Activated T-helper 2 cell treated with anti-CD3 and anti-CD28 coated beads, Interferon-gamma antibody, Interleukin-2, Interleukin-4, amounts not matched to agents 10 μg/mL and 5 μg/mL and 100 μg/mL, durations not matched to agents 14 hours and 24 hours and 36 hours (primary cell): Measurements from ENCODE around the gene AHDC1. TPM values are rescaled to one million over a fixed set of nuclear protein-coding genes. Genes with fewer than 3 reads are reported as not detected.

ENCODE experiments used
- DNase-seq: peaks from one replicate; pipeline ENCODE4 v3.0.0; 2021; ENCODE audit warnings: low spot score
- H3K27ac Mint-ChIP-seq: one replicate; pipeline ENCODE4 v1.8.0; 2021; ENCODE audit warnings: mixed read lengths
- H3K27me3 Mint-ChIP-seq: one replicate; pipeline ENCODE4 v1.8.0; 2021; ENCODE audit warnings: low read depth, mixed read lengths
- H3K36me3 Mint-ChIP-seq: one replicate; pipeline ENCODE4 v1.8.0; 2021; ENCODE audit warnings: low read depth, mixed read lengths
- H3K4me1 Mint-ChIP-seq: one replicate; pipeline ENCODE4 v1.8.0; 2021; ENCODE audit warnings: low read depth, mixed read lengths
- H3K4me3 Mint-ChIP-seq: one replicate; pipeline ENCODE4 v1.8.0; 2021; ENCODE audit warnings: low read depth, mild to moderate bottlenecking, moderate library complexity, mixed read lengths
- H3K9me3 Mint-ChIP-seq: one replicate; pipeline ENCODE4 v1.8.0; 2021; ENCODE audit warnings: mixed read lengths
- intact Hi-C: fragments of 100-400 bp; cut with micrococcal nuclease; formaldehyde crosslinking; loops from one replicate; pipeline ENCODE4 v1.15.1; 2023
- total RNA-seq: library from RNA; stranded (reverse); gene quantifications from 2 replicates; pipeline ENCODE4 v1.2.3, GENCODE V29; 2022

Gene AHDC1
- total RNA-seq, 1 donor from 2014 or later = 29.3 TPM

DNA sequence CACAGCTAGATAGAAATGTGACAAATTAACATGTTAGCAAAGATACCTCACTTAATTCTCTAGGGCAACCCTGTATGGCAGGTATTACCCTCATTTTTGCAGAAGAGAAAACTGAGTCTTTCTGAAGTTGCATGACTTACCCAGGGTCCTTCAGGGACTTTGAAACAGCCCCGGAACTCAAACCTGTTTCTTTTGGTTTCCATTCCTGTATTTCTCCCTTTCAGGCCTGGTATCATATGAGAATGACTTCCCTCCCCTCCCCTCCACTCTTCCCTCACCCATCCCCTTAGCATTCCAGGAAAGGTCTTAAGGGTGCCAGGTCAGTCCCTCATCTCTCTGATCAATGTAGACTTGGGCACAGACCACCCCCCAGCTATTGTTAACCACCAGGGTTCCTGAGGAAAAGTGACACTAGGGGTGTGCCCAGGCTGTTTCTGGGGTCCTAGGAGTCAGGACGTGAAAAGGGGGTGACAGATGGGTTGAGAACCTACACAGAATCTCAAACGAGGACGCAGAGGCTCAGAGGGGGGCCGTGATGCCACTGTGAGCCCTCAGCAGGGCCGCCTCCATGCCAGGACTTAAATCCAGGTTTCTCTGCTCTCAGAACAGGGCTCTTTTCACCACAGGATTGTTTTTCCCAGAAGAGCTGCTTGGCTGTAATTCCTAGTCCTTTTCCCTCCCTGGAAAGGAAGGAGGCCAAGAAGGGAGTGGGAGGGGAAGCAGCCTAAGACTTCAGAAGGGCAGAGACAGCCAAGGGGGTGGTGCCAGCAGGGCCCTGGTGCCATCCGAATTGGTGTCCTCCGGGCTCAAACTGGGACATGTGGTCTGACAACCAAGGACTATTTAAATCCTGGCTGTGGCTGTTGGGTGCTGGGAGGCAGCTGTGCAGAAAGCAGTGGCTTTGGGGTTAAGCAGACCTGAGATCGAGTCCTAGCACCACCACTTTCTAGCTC is 111.9 kb downstream of the AHDC1 start:
- Mint-ChIP-seq H3K27me3 (no peaks in the 10 kb centered on the region), H3K27ac (peak overlapping the region; percentile 4), H3K4me3 (no peak overlapping the region), H3K4me1 (peaks cover 24% of the 10 kb centered on the region), H3K36me3 (peaks cover 12% of the 10 kb centered on the region), H3K9me3 (no peaks in the 10 kb centered on the region)
- intact Hi-C loops = loop anchor here (2.0 kb wide), 1 partner anchor 281 kb away; the partner anchor contains the start of gene STX12
- DNase-seq = no peak

DNA sequence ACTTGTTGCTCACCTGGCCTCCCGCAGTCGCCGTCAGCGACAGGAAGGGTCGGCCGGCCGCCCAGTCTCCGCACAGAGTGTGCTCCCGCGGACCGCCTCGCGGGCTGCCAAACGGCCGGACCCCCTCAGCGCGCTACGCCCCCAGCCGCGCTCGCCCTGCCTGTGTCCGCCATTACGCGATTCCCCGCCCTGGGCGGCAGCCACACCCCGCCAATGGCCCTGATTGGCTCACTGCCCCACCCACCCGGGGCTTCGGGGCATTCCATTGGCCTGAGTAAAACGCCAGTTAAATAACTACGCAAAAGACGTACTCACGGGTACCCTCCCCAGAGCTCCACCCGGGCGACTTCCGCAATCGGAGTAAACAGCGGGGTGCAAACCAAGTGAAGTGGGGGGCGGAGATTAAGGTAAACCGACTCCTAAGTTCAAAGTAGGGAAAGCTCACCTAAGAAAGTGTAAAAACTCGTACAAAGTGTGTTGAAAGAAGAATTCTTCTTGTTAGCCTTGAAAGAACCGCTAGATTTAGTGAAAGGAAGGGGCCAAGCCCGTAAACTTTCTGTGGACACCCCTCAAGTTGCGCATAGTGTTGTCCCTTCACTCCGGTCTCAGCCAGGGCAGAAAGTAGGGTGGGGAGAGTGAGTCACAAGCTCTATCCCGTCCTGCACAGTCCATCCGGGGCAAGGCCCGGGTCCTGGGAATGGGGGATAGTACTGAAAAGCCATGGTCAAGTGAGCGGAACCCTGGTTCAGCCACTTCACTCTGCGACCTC is 113.8 kb downstream of the AHDC1 start, which contains the start of gene WASF2:
Gene WASF2 (minus strand): TSS at position 195 of the 769 bp plus-strand sequence. CDS start 61,277 bp downstream, outside the sequence.
- peak within 1 kb of the TSS; percentile 99 for H3K27ac Mint-ChIP-seq
- intact Hi-C loops = loop anchor here (1.0 to 2.0 kb wide), 3 partner anchors 32 to 283 kb away; partner anchors contain the start of gene STX12
- H3K9me3 Mint-ChIP-seq = no peaks in the 10 kb centered on the region
- no peaks in the 10 kb centered on the region for H3K27me3 Mint-ChIP-seq
- DNase-seq = peak; percentile 96
- H3K36me3 Mint-ChIP-seq = peaks cover 12% of the 10 kb centered on the region
- peaks cover 24% of the 10 kb centered on the region for H3K4me1 Mint-ChIP-seq
- H3K4me3 Mint-ChIP-seq = peak within 1 kb of the TSS; percentile 97

DNA sequence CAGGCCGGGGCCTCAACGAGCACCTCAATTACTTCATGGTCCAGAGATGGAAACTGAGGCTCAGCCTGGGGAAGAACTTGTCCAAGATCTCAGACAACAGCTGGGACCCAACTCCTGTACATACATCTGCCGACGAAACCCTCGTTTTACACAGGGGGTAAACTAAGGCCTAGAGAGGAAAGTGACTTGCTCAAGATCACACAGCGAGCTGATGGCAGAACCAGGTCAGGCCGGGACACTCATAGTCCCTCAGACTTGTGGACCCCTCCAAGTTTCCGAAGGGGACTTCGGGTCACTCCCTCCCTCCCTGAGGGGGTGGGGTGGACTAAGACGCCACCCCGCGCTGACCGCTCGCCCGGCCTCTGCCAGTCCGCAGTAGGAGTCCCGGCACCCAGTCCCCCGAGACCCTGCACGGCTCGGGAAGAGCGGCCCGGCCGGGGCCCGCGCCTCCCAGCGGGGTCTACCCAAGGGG is 114.4 kb downstream of the AHDC1 start:
- peaks cover 12% of the 10 kb centered on the region for H3K36me3 Mint-ChIP-seq
- no peaks in the 10 kb centered on the region for H3K27me3 Mint-ChIP-seq
- no peaks in the 10 kb centered on the region for H3K9me3 Mint-ChIP-seq
- H3K4me1 Mint-ChIP-seq = peaks cover 24% of the 10 kb centered on the region
- H3K27ac Mint-ChIP-seq = peak overlapping the region; percentile 79
- peak overlapping the region; percentile 97 for H3K4me3 Mint-ChIP-seq
- peak; percentile 39 for DNase-seq
- intact Hi-C loops = loop anchor here (2.0 kb wide), 1 partner anchor 45 kb away; no protein-coding TSS in a partner anchor

DNA sequence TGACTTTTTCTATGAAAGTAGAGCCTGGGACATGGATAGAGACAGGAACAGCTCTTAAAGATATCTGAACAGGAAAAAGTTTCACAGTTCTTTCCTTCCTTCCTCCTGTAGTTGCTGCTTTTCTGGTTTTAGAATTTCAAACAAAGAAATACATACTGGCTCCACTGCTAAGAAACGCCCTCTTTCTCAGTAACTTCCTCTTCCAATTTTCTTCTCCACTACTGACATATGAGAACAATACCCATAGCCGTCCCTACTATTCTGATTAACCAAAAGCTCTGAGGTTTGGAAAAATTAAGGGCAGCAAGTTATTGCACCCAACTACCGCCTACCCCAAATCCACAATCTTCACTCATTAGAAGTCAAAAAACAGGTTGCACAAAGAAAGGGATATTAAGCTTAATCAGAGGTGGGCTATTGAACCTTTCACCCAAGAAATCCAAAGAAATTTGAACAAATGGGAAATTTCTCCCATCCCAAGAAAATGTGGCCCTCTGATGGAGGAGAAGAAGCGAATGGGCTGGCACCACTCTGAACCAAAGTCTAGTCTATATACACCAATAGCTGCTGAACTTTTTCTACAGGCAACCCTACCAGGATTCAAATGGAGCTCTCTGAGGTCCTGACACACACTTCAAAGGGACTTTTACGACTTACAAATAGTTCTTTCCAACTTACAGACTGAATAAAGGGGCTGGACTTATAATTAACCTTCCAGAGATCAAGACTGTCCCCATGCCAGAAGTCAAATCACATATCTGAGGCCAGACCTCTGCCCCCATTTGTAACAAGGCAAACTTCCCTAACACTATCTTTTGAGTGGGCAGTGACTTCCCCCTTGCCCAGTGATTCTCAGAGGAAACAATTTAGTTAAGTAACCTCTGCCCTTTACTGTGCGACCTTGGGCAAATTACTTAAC is 115.7 kb downstream of the AHDC1 start:
- peaks cover 17% of the 10 kb centered on the region for H3K36me3 Mint-ChIP-seq
- no peaks in the 10 kb centered on the region for H3K9me3 Mint-ChIP-seq
- peaks cover 24% of the 10 kb centered on the region for H3K4me1 Mint-ChIP-seq
- H3K4me3 Mint-ChIP-seq = peak overlapping the region; percentile 97
- no peaks in the 10 kb centered on the region for H3K27me3 Mint-ChIP-seq
- peak overlapping the region; percentile 46 for H3K27ac Mint-ChIP-seq
- no peak for DNase-seq
- intact Hi-C loops = loop anchor here (2.0 kb wide), 1 partner anchor 43 kb away; no protein-coding TSS in a partner anchor

DNA sequence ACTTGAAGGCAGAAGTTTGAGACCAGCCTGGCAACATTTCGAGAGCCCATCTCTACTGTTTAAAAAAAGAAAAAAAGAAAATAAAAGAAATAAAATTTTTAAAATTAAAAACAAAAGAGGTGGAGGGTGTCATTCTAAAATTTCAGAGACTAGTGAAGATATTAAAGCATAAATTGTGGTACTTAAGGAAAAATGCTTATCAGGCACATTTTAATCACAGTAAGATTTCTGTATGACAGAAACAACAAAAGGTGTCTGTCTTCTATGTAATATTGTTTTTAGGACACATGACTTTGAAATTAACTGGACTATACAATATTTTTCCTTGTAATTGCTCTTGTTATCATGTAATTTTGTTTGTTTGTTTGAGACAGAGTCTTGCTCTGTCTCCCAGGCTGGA is 118.6 kb downstream of the AHDC1 start:
- Mint-ChIP-seq H3K27ac (no peak overlapping the region), H3K4me3 (no peak overlapping the region), H3K4me1 (peaks cover 30% of the 10 kb centered on the region), H3K9me3 (no peaks in the 10 kb centered on the region), H3K36me3 (peaks cover 24% of the 10 kb centered on the region), H3K27me3 (no peaks in the 10 kb centered on the region)
- no peak for DNase-seq
- intact Hi-C loops = no loop called here

Other genes with a start within 250 kb of the AHDC1 start
- gene MAP3K6, start 237.2 kb downstream of the AHDC1 start, total RNA-seq = 15.8 and 22.0 TPM in 2 replicates
- gene FCN3, start 229.3 kb downstream of the AHDC1 start, total RNA-seq = not detected in 2 replicates
- not detected in 2 replicates for gene CD164L2, start 220.8 kb downstream of the AHDC1 start, total RNA-seq
- gene GPR3, start 211.5 kb downstream of the AHDC1 start, total RNA-seq = 3.7 and 3.9 TPM in 2 replicates
- gene WASF2, start 114.0 kb downstream of the AHDC1 start, total RNA-seq = 125 and 128 TPM in 2 replicates
- gene FGR, start 31.0 kb upstream of the AHDC1 start, total RNA-seq = 0.07 and 0.25 TPM in 2 replicates
- 35.0 and 35.2 TPM in 2 replicates for gene IFI6, start 68.0 kb upstream of the AHDC1 start, total RNA-seq
- gene FAM76A, start 121.8 kb upstream of the AHDC1 start, total RNA-seq = 13.6 and 14.0 TPM in 2 replicates
- 23.3 and 25.9 TPM in 2 replicates for gene STX12, start 169.1 kb upstream of the AHDC1 start, total RNA-seq
- gene PPP1R8, start 226.6 kb upstream of the AHDC1 start, total RNA-seq = 67.3 and 71.8 TPM in 2 replicates